ENCODE measurements around the gene MED23.

MED23 gene

DNA sequence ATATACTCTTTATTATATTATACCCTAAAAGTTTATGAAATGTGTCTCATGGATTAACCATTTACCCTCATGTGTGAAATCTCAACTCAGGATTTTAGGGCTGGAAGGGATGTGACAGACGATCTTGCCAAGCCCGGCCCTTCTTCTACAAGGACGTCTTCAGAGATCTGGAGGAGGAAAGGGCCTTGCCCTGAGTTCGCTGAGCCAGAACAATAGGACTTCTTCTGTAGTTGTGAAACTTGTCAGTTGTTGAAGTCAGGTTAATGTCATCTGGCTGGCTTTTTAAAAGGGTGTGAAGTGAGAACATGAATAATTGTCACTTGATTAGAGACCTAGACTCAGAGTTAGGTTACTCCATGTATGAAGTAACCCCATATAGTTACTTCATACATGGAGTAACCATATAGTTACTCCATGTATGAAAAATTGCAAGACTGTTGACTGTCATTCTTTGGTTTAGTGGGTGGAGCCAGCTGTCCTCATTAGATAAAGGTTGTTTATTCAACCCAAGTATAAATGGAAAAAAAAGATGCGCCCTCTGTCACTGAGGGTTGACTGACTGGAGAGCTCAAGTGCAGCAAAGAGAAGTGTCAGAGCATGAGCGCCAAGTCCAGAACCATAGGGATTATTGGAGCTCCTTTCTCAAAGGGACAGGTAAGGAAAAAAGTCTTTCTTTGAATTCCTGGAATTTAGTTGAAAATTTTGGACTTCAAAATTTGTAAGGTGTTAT is 55.2 kb downstream of the MED23 start, which contains the start of gene ARG1:
ARG1 (plus strand) TSS at position 541 of the 730 bp plus-strand sequence; CDS start at position 598, 57 bp downstream.
- Histone ChIP-seq H3K9me3 (ENCODE audit: insufficient read depth, low read depth, low read length) (no peaks in the 10 kb centered on the region), H3K27me3 (ENCODE audit: insufficient read depth, low read length) (no peaks in the 10 kb centered on the region), H3K4me1 (ENCODE audit: insufficient read depth, low read length) (peaks cover 5% of the 10 kb centered on the region), H3K9ac (ENCODE audit: low read depth, low read length) (no peak within 1 kb of the TSS), H3K27ac (ENCODE audit: low read depth, low read length) (no peak within 1 kb of the TSS), H3K4me3 (ENCODE audit: low read length) (no peak within 1 kb of the TSS), H3K36me3 (ENCODE audit: insufficient read depth, low read length) (no peaks in the 10 kb centered on the region)
- 89% methylated on average over 6 of the region's 6 CpGs for WGBS

DNA sequence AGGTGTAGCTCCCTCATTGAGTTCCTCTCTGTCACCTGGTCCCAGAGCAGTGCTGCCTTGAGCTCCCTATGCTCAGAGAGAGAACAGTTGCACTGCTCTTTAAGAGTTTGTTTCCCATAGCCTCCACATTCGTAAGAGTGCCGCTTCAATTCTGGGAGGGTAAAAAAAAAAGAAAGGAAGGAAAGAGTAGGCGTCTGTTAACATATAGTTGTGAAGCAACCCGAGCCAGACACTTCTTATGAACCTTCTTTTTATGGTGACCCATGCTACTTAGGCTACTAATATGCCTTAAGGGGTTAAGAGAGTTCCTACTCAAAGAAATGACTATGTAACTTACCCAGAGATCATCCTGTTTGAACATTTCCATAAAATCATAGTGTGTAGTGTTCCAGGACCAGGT is 59.3 kb downstream of the MED23 start:
- Histone ChIP-seq H3K36me3 (ENCODE audit: insufficient read depth, low read length) (no peaks in the 10 kb centered on the region), H3K9ac (ENCODE audit: low read depth, low read length) (no peak overlapping the region), H3K4me3 (ENCODE audit: low read length) (no peak overlapping the region), H3K4me1 (ENCODE audit: insufficient read depth, low read length) (no peaks in the 10 kb centered on the region; the same call in 1 of the 2 replicates), H3K9me3 (ENCODE audit: insufficient read depth, low read depth, low read length) (no peaks in the 10 kb centered on the region), H3K27ac (ENCODE audit: low read depth, low read length) (no peak overlapping the region), H3K27me3 (ENCODE audit: insufficient read depth, low read length) (no peaks in the 10 kb centered on the region)
- 90% methylated on average over 4 of the region's 4 CpGs for WGBS

DNA sequence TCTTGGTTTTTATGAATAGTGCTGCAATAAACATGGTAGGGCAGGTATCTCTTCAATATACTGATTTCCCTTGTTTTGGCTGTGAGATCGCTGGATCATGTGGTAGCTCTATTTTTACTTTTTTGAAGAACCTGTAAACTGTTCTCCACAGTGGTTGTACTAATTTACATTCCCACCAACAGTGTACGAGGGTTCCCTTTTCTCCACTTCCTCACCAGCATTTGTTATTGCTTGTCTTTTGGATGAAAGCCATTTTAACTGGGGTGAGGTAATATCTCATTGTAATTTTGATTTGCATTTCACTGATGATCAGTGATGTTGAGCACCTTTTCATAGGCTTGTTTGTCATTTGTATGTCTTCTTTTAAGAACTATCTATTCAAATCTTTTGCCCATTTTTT is 63.0 kb downstream of the MED23 start:
- Histone ChIP-seq H3K4me1 (ENCODE audit: insufficient read depth, low read length) (no peaks in the 10 kb centered on the region), H3K27me3 (ENCODE audit: insufficient read depth, low read length) (no peaks in the 10 kb centered on the region), H3K9me3 (ENCODE audit: insufficient read depth, low read depth, low read length) (no peaks in the 10 kb centered on the region), H3K36me3 (ENCODE audit: insufficient read depth, low read length) (no peaks in the 10 kb centered on the region), H3K27ac (ENCODE audit: low read depth, low read length) (no peak overlapping the region), H3K4me3 (ENCODE audit: low read length) (no peak overlapping the region), H3K9ac (ENCODE audit: low read depth, low read length) (no peak overlapping the region)
- WGBS, result 95% methylated on average over 2 of the region's 2 CpGs

DNA sequence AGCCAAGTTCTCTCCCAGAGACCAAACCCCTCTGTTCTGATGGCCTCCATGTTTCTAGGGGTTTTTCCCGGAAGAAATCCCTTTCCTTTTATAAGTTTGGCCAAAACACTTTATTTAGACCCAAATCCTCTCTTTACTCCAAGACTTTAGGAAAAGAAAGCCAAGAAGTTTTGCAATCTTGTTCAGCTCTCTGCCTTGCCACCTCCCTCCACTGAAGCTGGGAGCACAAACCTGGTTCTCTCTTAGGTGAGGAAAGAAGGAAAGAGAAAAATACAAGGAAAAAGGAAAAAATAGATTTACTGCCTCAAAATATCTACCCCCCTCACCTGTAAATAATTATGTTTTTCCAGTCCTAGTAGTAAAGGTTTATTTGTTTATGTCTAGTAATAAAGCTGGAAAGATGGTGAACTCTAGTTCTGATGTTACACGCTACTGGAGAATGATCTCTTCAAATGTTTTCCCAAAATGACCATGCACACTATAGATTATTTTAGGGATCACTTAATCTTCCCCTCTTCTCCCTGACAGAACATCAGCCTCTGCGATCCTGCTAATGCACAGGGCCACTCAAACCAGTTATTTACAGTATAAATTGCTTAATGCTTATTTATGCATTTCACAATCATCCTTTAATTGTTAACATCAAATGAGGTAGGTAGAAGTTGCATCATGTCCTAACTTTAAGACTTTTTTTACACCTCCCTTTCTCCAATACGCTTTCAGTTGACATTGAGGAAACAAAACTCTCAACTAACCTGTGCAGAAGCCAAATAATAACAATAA is 65.9 kb downstream of the MED23 start:
- Histone ChIP-seq H3K27ac (ENCODE audit: low read depth, low read length) (no peak overlapping the region), H3K4me1 (ENCODE audit: insufficient read depth, low read length) (no peaks in the 10 kb centered on the region), H3K4me3 (ENCODE audit: low read length) (no peak overlapping the region), H3K36me3 (ENCODE audit: insufficient read depth, low read length) (no peaks in the 10 kb centered on the region), H3K27me3 (ENCODE audit: insufficient read depth, low read length) (no peaks in the 10 kb centered on the region), H3K9me3 (ENCODE audit: insufficient read depth, low read depth, low read length) (no peaks in the 10 kb centered on the region), H3K9ac (ENCODE audit: low read depth, low read length) (no peak overlapping the region)
- 99% methylated on average over 4 of the region's 4 CpGs for WGBS

DNA sequence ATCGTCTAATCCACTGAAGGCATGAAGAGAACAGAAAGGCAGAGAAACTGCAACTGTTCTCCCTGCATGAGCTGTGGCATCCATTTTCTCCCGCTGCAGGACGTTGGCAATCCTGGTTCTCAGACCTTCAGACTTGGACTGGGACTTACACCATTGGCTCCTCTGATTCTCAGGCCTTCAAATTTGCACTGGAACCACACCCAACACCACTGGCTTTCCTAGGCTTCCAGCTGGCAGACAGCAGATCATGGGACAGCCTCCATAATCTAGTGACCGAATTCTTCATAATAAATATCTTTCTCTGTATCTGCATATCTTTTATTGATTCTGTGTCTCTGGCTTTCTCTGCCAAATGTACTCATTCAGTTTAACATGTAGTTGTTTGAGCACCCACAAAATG is 69.1 kb downstream of the MED23 start:
- WGBS, result 92% methylated on average over 4 of the region's 4 CpGs
- H3K4me1 ChIP-seq (ENCODE audit: insufficient read depth, low read length), result no peaks in the 10 kb centered on the region
- H3K9me3 ChIP-seq (ENCODE audit: insufficient read depth, low read depth, low read length), result no peaks in the 10 kb centered on the region
- H3K27ac ChIP-seq (ENCODE audit: low read depth, low read length), result no peak overlapping the region
- no peaks in the 10 kb centered on the region for H3K36me3 ChIP-seq (ENCODE audit: insufficient read depth, low read length)
- H3K9ac ChIP-seq (ENCODE audit: low read depth, low read length), result no peak overlapping the region
- H3K4me3 ChIP-seq (ENCODE audit: low read length), result no peak overlapping the region
- H3K27me3 ChIP-seq (ENCODE audit: insufficient read depth, low read length), result no peaks in the 10 kb centered on the region

DNA sequence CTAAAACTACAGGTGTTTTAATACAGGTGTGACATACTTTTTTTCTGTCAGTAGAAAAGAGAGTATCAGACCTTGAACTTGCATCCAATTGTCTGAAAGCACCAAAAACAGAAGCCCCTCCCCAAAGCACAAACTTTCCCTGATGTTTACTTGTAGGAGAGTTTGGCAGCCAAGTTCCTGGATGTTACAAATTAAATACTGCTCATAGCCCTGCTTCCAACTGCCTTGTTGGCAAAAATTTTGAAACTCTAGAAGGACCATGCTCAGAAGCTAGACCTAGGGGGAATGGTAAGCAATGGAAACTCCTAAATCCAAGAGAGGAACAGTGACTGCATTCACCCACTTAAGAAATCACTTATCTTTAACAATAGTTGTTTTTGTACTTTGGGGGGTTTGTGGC is 72.0 kb downstream of the MED23 start:
- Histone ChIP-seq H3K27ac (ENCODE audit: low read depth, low read length) (no peak overlapping the region), H3K9ac (ENCODE audit: low read depth, low read length) (no peak overlapping the region), H3K9me3 (ENCODE audit: insufficient read depth, low read depth, low read length) (no peaks in the 10 kb centered on the region), H3K27me3 (ENCODE audit: insufficient read depth, low read length) (no peaks in the 10 kb centered on the region), H3K4me3 (ENCODE audit: low read length) (no peak overlapping the region), H3K36me3 (ENCODE audit: insufficient read depth, low read length) (no peaks in the 10 kb centered on the region), H3K4me1 (ENCODE audit: insufficient read depth, low read length) (no peaks in the 10 kb centered on the region)

DNA sequence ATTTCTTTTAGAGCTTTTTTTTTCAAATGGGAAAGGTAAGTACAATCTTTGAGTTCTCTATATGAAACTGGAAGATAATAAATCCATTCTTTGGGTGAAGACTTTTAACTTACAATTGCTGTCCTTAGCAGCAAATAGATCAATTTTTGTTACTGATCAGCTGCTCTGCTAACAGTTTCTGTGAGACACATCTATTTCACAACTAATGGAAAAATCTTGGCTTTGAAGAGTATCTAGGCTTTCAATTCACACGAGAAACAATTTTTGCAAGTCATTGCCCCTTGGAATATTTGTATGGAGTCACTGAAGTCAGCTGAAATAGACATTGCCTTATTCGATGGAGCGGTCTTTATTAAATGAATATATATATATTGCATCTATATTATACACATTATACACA is 75.5 kb downstream of the MED23 start:
- Histone ChIP-seq H3K4me1 (ENCODE audit: insufficient read depth, low read length) (no peaks in the 10 kb centered on the region), H3K36me3 (ENCODE audit: insufficient read depth, low read length) (no peaks in the 10 kb centered on the region), H3K9me3 (ENCODE audit: insufficient read depth, low read depth, low read length) (no peaks in the 10 kb centered on the region), H3K27me3 (ENCODE audit: insufficient read depth, low read length) (no peaks in the 10 kb centered on the region), H3K4me3 (ENCODE audit: low read length) (no peak overlapping the region), H3K27ac (ENCODE audit: low read depth, low read length) (no peak overlapping the region), H3K9ac (ENCODE audit: low read depth, low read length) (no peak overlapping the region)
- WGBS, result 79% methylated on average over 1 of the region's 3 CpGs

DNA sequence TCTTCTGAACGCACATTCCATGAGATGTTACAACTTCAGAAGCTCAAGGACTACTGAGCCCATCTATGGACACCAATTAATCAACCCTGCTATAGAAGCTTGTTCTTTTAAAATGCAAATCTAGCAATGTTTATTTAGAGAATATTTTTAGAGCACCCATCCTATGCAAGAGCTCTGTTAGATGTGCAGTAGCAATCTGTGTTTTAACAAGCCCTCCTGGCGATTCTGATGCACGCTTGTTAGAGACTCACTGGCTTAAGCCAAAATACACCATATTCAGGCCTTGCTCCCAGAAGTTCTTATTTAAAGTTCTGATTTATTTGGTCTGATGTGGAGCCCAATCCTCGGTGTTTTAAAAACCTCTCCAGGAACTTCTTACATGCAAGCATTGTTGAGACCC is 76.1 kb downstream of the MED23 start:
- H3K4me3 ChIP-seq (ENCODE audit: low read length), result no peak overlapping the region
- H3K27me3 ChIP-seq (ENCODE audit: insufficient read depth, low read length), result no peaks in the 10 kb centered on the region
- H3K4me1 ChIP-seq (ENCODE audit: insufficient read depth, low read length), result no peaks in the 10 kb centered on the region
- no peaks in the 10 kb centered on the region for H3K36me3 ChIP-seq (ENCODE audit: insufficient read depth, low read length)
- H3K9ac ChIP-seq (ENCODE audit: low read depth, low read length), result no peak overlapping the region
- 98% methylated on average over 4 of the region's 4 CpGs for WGBS
- no peak overlapping the region for H3K27ac ChIP-seq (ENCODE audit: low read depth, low read length)
- H3K9me3 ChIP-seq (ENCODE audit: insufficient read depth, low read depth, low read length), result no peaks in the 10 kb centered on the region

DNA sequence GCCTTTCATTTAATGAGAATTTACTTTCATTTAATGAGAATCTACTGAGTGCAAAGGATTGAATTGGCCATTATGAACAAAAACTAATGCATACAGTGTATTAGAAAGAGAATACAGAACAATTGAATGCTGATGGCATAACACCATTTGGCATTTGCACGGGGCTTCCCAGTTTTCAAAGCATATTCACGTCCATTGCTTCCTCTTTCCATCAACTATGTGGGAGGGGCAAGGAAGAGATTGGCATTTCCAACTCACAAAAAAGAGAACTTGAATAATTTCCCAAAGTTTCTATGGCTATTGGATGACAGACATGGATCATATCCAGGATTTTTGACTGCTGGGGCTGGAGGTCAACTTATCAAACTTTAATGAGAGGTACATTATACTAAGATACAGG is 78.2 kb downstream of the MED23 start:
- H3K9ac ChIP-seq (ENCODE audit: low read depth, low read length), result no peak overlapping the region
- H3K4me3 ChIP-seq (ENCODE audit: low read length), result no peak overlapping the region
- WGBS, result 83% methylated on average over 1 of the region's 2 CpGs
- H3K36me3 ChIP-seq (ENCODE audit: insufficient read depth, low read length), result no peaks in the 10 kb centered on the region
- H3K9me3 ChIP-seq (ENCODE audit: insufficient read depth, low read depth, low read length), result no peaks in the 10 kb centered on the region
- H3K4me1 ChIP-seq (ENCODE audit: insufficient read depth, low read length), result no peaks in the 10 kb centered on the region
- H3K27me3 ChIP-seq (ENCODE audit: insufficient read depth, low read length), result no peaks in the 10 kb centered on the region
- no peak overlapping the region for H3K27ac ChIP-seq (ENCODE audit: low read depth, low read length)

DNA sequence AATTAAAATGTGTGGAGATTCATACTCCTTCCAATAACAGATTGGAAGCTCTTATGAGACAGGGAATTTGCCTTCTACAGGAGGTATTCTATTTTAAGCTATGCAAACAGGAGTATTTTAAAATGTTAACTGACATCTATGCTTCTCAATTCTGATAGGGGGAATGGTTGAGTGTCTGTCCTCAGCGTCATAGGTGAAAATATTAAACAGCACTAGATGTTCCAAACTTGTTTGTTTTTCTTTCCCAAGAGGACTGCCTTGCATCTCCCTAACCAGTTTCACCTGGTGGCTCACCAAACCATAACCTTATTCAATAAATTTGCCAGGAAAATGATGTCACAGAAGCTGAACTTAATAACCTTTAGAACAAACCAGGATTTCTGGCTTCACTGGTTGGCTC is 79.6 kb downstream of the MED23 start:
- H3K4me3 ChIP-seq (ENCODE audit: low read length), result no peak overlapping the region
- H3K4me1 ChIP-seq (ENCODE audit: insufficient read depth, low read length), result no peaks in the 10 kb centered on the region
- no peak overlapping the region for H3K9ac ChIP-seq (ENCODE audit: low read depth, low read length)
- WGBS, result 100% methylated on average over 1 of the region's 1 CpG
- no peaks in the 10 kb centered on the region for H3K36me3 ChIP-seq (ENCODE audit: insufficient read depth, low read length)
- H3K27ac ChIP-seq (ENCODE audit: low read depth, low read length), result no peak overlapping the region
- H3K9me3 ChIP-seq (ENCODE audit: insufficient read depth, low read depth, low read length), result no peaks in the 10 kb centered on the region
- no peaks in the 10 kb centered on the region for H3K27me3 ChIP-seq (ENCODE audit: insufficient read depth, low read length)

DNA sequence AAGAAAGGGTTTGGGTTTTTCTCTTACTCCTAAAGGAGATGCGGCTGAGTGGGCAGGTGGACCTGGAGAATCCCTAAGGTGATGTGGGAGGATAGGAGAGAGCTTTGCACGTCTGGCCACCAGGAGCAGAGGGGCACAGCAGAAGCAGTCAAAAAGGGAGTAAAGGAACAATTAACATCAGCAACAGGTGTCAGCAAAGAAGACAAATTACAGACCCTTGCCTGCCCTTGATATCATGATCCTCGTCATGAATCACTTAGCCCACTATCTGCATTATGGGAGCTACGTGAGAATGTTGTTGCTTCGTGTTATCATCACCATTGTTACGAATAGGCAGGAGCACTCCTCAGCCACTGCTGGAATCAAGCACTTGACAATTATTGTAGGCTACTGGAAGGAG is 80.6 kb downstream of the MED23 start:
- H3K27me3 ChIP-seq (ENCODE audit: insufficient read depth, low read length), result no peaks in the 10 kb centered on the region
- no peaks in the 10 kb centered on the region for H3K9me3 ChIP-seq (ENCODE audit: insufficient read depth, low read depth, low read length)
- H3K4me3 ChIP-seq (ENCODE audit: low read length), result no peak overlapping the region
- H3K27ac ChIP-seq (ENCODE audit: low read depth, low read length), result no peak overlapping the region
- H3K36me3 ChIP-seq (ENCODE audit: insufficient read depth, low read length), result no peaks in the 10 kb centered on the region
- no peak overlapping the region for H3K9ac ChIP-seq (ENCODE audit: low read depth, low read length)
- 85% methylated on average over 6 of the region's 6 CpGs for WGBS
- no peaks in the 10 kb centered on the region for H3K4me1 ChIP-seq (ENCODE audit: insufficient read depth, low read length)

Data from HUES64 (cell line).